KMS-11 (cell line): ENCODE data around the gene YBEY.

Experiments used
- H2AFZ ChIP-seq: fragments of 200-600 bp; sonication (generic); 2 replicates; pipeline ENCODE4 v1.6.1; 2016; ENCODE audit warnings: antibody characterized with exemption, mixed run types, low read depth
- H3K27ac ChIP-seq: fragments of 200-600 bp; sonication (generic); 2 replicates; pipeline ENCODE4 v1.6.1; 2016; ENCODE audit warnings: mild to moderate bottlenecking, mixed run types
- H3K27me3 ChIP-seq: fragments of 200-600 bp; sonication (generic); 2 replicates; pipeline ENCODE4 v1.6.1; 2017; ENCODE audit warnings: mild to moderate bottlenecking, low read depth, mixed run types, moderate library complexity; ENCODE audit not compliant: insufficient read depth
- H3K36me3 ChIP-seq: fragments of 200-600 bp; sonication (generic); 2 replicates; pipeline ENCODE4 v1.6.1; 2017; ENCODE audit warnings: mild to moderate bottlenecking, mixed run types; ENCODE audit not compliant: insufficient read depth
- H3K4me1 ChIP-seq: fragments of 200-600 bp; sonication (generic); 2 replicates; pipeline ENCODE4 v1.6.1; 2016; ENCODE audit warnings: mild to moderate bottlenecking, low read depth, mixed run types; ENCODE audit not compliant: poor library complexity, severe bottlenecking
- H3K4me2 ChIP-seq: fragments of 200-600 bp; sonication (generic); 2 replicates; pipeline ENCODE4 v1.7.0; 2016; ENCODE audit warnings: mild to moderate bottlenecking, mixed run types
- H3K4me3 ChIP-seq: fragments of 200-600 bp; sonication (generic); IDR thresholded peaks from 2 replicates; pipeline ENCODE4 v1.6.1; 2017; ENCODE audit warnings: low read depth, low read length, mixed read lengths; ENCODE audit not compliant: insufficient read depth
- H3K79me2 ChIP-seq: fragments of 200-600 bp; sonication (generic); 2 replicates; pipeline ENCODE4 v1.6.1; 2016; ENCODE audit warnings: low read depth, mixed run types; ENCODE audit not compliant: insufficient read depth
- H3K9ac ChIP-seq: fragments of 200-600 bp; sonication (generic); 2 replicates; pipeline ENCODE4 v1.6.1; 2016; ENCODE audit warnings: mild to moderate bottlenecking, mixed run types
- H4K20me1 ChIP-seq: fragments of 200-600 bp; sonication (generic); 2 replicates; pipeline ENCODE4 v1.6.1; 2016; ENCODE audit warnings: mild to moderate bottlenecking, mixed run types; ENCODE audit not compliant: insufficient read depth
- TF ChIP-seq, protein P1 (sequence below): fragments of 200-600 bp; sonication (generic); conservative IDR thresholded peaks from 2 replicates; pipeline ENCODE4 v1.6.1; 2017; ENCODE audit warnings: low read depth, mild to moderate bottlenecking, antibody characterized with exemption, low read length, moderate library complexity, mixed read lengths

The YBEY gene

DNA sequence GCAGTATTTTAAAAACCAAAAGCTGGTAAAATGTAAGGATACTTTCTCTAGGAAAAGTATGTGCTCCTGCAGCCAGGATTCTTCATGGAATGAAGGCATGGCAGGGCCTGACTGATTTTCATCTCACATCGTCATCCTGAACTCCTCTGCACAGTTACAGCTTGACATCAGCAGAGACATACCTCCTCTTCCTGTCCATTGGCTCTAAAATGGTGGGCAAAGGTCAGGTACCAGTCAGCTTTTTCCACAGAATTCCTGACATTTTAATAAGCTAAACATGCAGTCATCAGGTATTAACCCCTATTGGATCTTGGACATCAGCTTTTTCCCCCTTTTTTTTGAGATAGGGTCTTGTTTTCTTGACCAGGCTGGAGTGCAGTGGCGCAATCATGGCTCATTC, 43.7 kb downstream of the YBEY start:
- no peak overlapping the region for H3K27ac ChIP-seq
- H3K4me1 ChIP-seq: peaks cover 12% of the 10 kb centered on the region
- H3K4me3 ChIP-seq: no peak overlapping the region
- H2AFZ ChIP-seq: no peak overlapping the region
- TF ChIP-seq, protein P1, sequence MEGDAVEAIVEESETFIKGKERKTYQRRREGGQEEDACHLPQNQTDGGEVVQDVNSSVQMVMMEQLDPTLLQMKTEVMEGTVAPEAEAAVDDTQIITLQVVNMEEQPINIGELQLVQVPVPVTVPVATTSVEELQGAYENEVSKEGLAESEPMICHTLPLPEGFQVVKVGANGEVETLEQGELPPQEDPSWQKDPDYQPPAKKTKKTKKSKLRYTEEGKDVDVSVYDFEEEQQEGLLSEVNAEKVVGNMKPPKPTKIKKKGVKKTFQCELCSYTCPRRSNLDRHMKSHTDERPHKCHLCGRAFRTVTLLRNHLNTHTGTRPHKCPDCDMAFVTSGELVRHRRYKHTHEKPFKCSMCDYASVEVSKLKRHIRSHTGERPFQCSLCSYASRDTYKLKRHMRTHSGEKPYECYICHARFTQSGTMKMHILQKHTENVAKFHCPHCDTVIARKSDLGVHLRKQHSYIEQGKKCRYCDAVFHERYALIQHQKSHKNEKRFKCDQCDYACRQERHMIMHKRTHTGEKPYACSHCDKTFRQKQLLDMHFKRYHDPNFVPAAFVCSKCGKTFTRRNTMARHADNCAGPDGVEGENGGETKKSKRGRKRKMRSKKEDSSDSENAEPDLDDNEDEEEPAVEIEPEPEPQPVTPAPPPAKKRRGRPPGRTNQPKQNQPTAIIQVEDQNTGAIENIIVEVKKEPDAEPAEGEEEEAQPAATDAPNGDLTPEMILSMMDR: no peak
- no peaks in the 10 kb centered on the region for H4K20me1 ChIP-seq
- H3K79me2 ChIP-seq: peaks cover 41% of the 10 kb centered on the region
- peaks cover 4% of the 10 kb centered on the region; the same call in 1 of the 2 replicates for H3K36me3 ChIP-seq
- no peak overlapping the region for H3K4me2 ChIP-seq
- no peak overlapping the region for H3K9ac ChIP-seq
- no peaks in the 10 kb centered on the region for H3K27me3 ChIP-seq

- no peak overlapping the region for H3K4me2 ChIP-seq
- TF ChIP-seq, protein P1: no peak
- H3K4me3 ChIP-seq: no peak overlapping the region
- H3K4me1 ChIP-seq: no peaks in the 10 kb centered on the region
- no peaks in the 10 kb centered on the region; the same call in 1 of the 2 replicates for H3K79me2 ChIP-seq
- H2AFZ ChIP-seq: no peak overlapping the region
- no peaks in the 10 kb centered on the region for H3K27me3 ChIP-seq
- H3K27ac ChIP-seq: no peak overlapping the region
- H3K36me3 ChIP-seq: 0 out of 2 replicates have a peak, but pooled peaks cover 6% of the 10 kb centered on the region
- no peak overlapping the region for H3K9ac ChIP-seq
- H4K20me1 ChIP-seq: no peaks in the 10 kb centered on the region
Measured at GRCh38 chr21:46334351-46335140, 48.4 kb downstream of the YBEY start.

- H3K79me2 ChIP-seq: peaks cover 1% of the 10 kb centered on the region; the same call in 1 of the 2 replicates
- H3K4me3 ChIP-seq: no peak overlapping the region
- H3K36me3 ChIP-seq: 0 out of 2 replicates have a peak, but pooled peaks cover 8% of the 10 kb centered on the region
- H3K27me3 ChIP-seq: no peaks in the 10 kb centered on the region
- H3K4me1 ChIP-seq: no peaks in the 10 kb centered on the region
- no peak overlapping the region for H3K9ac ChIP-seq
- TF ChIP-seq, protein P1: no peak
- no peak overlapping the region for H2AFZ ChIP-seq
- no peak overlapping the region for H3K27ac ChIP-seq
- H3K4me2 ChIP-seq: no peak overlapping the region
- H4K20me1 ChIP-seq: no peaks in the 10 kb centered on the region
Measured at GRCh38 chr21:46336603-46337002, 50.5 kb downstream of the YBEY start.

- no peaks in the 10 kb centered on the region for H3K4me1 ChIP-seq
- no peak overlapping the region for H3K4me3 ChIP-seq
- 0 out of 2 replicates have a peak, but pooled peaks cover 8% of the 10 kb centered on the region for H3K36me3 ChIP-seq
- H2AFZ ChIP-seq: no peak overlapping the region
- no peak overlapping the region for H3K9ac ChIP-seq
- no peak overlapping the region for H3K27ac ChIP-seq
- H3K27me3 ChIP-seq: no peaks in the 10 kb centered on the region
- no peaks in the 10 kb centered on the region for H4K20me1 ChIP-seq
- no peak overlapping the region for H3K4me2 ChIP-seq
- H3K79me2 ChIP-seq: peaks cover 20% of the 10 kb centered on the region; the same call in 1 of the 2 replicates
- TF ChIP-seq, protein P1: no peak
Measured at GRCh38 chr21:46340998-46341397, 54.9 kb downstream of the YBEY start.
